ENCODE measurements around the gene PIBF1.

The PIBF1 gene

DNA sequence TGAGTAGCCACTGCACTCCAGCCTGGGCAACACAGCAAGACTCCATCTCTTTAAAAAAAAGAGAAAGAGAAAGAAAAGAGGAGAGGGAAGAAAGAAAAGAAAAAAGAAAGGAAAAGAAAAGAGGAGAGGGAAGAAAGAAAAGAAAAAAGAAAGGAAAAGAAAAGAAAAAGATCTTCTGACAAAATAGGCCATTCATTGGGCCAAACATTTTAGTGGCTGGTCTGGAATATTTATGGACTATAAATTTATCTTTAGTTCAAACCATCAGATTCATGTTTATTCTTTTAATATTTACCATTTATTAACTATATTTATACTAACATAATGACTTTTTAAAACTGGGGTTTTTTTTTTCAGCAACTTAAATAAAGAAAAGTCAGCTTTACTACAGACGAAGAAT lies 191.3 kb downstream of the PIBF1 start:
- in situ Hi-C loops (cut with HindIII; ENCODE audit: low pct_ligation_motif_present, low pct_unique_long_range_greater_than_20kb, low sequenced_read_pairs) = no loop called here

GRCh38 chr13:72983085-72983768 lies 201.3 kb downstream of the PIBF1 start:
- in situ Hi-C loops (cut with HindIII; ENCODE audit: low pct_ligation_motif_present, low pct_unique_long_range_greater_than_20kb, low sequenced_read_pairs) = no loop called here
- peak; percentile 57 for DNase-seq

More for the DNA sequence above, 191.3 kb downstream of the PIBF1 start:
- DNase-seq = no peak

DNA sequence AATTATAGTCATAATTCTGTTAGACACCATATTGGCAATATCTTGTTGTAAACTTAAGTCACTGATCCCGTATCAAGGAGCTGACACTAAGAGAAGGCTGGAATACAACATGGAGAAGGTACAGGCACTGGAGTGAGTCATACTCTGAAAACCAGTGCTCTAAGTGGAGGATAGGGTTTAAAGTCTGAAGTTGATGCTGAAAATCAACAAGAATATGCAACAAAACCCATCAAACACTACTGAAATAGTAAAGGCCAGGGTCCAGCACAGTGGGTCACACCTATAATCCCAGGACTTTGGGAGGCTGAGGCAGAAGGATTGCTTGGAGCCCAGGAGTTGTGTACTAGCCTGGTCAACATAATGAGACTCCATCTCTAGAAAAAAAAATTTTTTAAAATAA lies 203.7 kb downstream of the PIBF1 start:
- no peak for DNase-seq
- in situ Hi-C loops (cut with HindIII; ENCODE audit: low pct_ligation_motif_present, low pct_unique_long_range_greater_than_20kb, low sequenced_read_pairs) = no loop called here

DNA sequence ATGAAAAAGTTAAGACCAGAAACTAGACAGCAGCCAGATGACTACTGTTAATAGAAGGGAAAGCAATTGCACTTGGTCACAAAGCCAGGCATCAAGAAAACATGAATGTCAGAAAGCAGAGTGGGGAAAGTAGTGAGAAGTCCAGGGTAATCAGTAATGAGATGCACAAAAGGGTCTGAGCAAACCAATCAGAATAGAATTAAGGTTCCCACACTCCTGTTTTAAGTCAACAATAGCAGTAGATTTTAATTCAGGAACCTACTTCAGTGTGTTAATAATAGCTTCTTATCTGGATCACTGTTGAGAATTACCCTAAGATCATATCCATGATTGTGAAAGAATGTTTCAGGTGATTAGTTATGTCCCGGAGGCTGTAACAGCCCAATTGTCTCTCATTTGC lies 204.3 kb downstream of the PIBF1 start:
- DNase-seq = no peak
- in situ Hi-C loops (cut with HindIII; ENCODE audit: low pct_ligation_motif_present, low pct_unique_long_range_greater_than_20kb, low sequenced_read_pairs) = no loop called here

DNA sequence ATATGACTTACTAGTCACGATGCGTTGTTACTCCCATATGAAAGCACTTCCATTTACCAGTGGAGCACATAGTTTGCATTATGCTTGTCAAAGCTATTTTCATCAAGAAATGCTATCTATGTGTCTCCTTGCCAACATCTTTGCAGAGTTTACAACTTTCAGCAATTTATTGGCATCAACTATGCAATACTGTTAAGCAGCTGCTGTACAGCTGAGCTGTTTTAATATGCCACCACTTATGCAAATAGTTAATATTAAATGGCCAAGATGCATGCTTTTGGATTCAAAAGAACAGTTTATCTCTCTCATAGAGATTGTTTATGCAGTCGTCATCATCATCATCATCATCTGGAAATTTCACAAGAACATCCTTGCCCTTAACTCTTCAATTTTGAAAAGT lies 209.0 kb downstream of the PIBF1 start:
- in situ Hi-C loops (cut with HindIII; ENCODE audit: low pct_ligation_motif_present, low pct_unique_long_range_greater_than_20kb, low sequenced_read_pairs) = no loop called here
- no peak for DNase-seq

DNA sequence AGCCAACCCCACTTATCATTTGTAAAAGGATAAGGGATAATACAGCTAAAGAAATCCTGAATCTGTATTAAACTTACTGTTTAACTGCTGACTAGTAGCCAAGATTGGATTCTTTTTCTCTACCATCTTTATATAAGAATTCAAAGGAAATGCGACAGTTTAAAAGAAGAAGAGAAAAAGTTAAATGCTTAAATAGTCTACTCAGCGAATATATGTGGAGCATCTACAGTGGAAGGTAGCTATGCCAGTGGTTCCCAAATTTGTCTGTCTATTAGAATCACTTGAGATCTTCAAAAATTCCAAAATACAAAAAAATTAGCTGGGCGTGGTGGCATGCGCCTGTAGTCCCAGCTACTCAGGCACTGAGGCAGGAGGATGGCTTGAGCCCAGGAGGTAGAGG lies 216.1 kb downstream of the PIBF1 start:
- in situ Hi-C loops (cut with HindIII; ENCODE audit: low pct_ligation_motif_present, low pct_unique_long_range_greater_than_20kb, low sequenced_read_pairs) = no loop called here
- no peak for DNase-seq

DNA sequence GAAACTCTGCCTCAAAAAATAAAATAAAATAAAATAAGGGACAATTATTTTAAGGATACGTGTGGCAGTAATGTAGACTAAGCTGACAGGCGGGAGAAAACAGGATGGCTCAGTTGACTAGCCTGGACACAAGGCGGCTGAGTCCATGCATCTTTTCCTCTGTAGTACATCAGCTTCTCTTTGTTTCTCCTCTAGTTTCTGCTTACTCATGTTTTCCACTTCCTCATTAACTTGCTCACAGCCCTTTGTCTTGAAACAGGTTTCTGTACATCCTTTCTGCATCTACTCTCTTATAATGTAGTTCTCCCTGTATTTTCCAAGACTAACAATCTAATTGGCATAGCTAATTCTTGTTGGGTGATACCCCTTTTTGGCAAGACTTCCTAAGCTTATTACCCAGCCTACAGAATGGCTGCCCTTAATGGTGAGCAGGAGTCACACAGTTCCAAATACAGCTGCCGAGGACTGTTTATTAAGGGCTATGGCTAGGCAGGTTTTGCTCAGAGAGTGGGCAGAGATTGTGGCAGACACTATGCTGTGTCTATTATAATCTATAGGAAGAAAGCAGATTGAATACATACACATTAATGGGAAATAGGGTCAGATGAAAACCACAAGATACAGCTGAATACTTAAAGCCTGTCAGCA lies 218.2 kb downstream of the PIBF1 start:
- in situ Hi-C loops (cut with HindIII; ENCODE audit: low pct_ligation_motif_present, low pct_unique_long_range_greater_than_20kb, low sequenced_read_pairs) = no loop called here

GRCh38 chr13:73001971-73002370 lies 220.0 kb downstream of the PIBF1 start:
- in situ Hi-C loops (cut with HindIII; ENCODE audit: low pct_ligation_motif_present, low pct_unique_long_range_greater_than_20kb, low sequenced_read_pairs) = no loop called here
- no peak for DNase-seq

More for the DNA sequence above, 218.2 kb downstream of the PIBF1 start:
- DNase-seq = no peak

GRCh38 chr13:73011751-73012150 lies 229.8 kb downstream of the PIBF1 start:
- in situ Hi-C loops (cut with HindIII; ENCODE audit: low pct_ligation_motif_present, low pct_unique_long_range_greater_than_20kb, low sequenced_read_pairs) = no loop called here
- DNase-seq = no peak

DNA sequence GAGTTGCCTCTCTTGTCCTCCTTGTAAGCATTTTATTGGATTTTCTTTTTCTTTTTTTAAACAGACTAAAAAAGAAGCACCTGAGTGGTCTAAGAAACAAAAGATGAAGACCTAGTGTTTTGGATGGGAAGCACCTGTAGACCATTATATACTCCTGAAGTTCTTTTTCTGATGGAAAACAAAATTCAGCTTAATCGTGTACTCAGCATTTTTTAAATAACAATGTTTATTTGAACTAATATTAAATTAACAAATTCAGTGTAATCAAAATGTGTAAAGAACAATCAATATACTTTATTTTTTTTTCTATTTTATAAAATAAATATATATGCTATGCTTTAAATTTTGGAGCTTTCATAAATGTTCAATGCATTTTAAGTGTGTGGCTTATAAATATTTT lies 233.9 kb downstream of the PIBF1 start:
- DNase-seq = no peak
- in situ Hi-C loops (cut with HindIII; ENCODE audit: low pct_ligation_motif_present, low pct_unique_long_range_greater_than_20kb, low sequenced_read_pairs) = no loop called here

DNA sequence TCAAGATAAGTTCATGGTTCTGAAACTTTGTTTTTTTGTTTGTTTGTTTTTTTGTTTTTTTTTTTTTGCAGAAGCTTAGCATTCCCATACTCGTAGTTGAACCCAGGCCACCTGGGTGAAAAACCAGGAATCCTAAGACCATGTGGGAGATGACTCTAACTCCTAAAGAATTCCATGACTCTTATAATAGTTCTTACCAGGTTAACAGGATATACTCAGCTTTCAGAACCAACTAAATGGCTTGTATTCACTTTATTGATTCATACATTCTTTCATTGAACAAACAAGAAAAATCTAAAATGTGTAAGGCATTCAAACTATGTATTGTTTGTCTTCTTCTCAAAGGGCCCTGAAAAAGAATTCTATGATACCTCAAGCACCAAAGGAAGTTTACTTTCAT lies 236.4 kb downstream of the PIBF1 start:
- in situ Hi-C loops (cut with HindIII; ENCODE audit: low pct_ligation_motif_present, low pct_unique_long_range_greater_than_20kb, low sequenced_read_pairs) = no loop called here
- DNase-seq = no peak

- no peak for DNase-seq
- in situ Hi-C loops (cut with HindIII; ENCODE audit: low pct_ligation_motif_present, low pct_unique_long_range_greater_than_20kb, low sequenced_read_pairs) = no loop called here
Measured at GRCh38 chr13:73025217-73026012, 243.5 kb downstream of the PIBF1 start.

DNA sequence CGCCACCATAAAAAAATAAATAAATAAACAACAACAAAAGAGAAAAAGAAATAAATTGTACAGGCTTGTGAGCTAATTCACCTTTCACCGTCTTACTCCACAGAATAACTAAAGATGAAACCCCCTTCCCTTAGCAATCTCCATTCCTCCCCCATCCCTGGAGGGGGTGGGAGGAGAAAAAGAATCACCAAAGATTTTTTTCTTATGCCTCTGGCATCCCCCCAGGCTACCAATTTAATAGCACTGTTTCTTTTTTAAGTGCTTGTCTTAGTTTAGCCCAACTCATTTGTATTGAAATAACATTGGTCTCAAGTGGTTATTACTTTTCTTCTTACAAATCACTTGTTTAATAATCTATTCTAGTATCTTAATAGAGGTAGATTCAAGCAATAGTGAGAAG lies 253.0 kb downstream of the PIBF1 start:
- no peak for DNase-seq
- in situ Hi-C loops (cut with HindIII; ENCODE audit: low pct_ligation_motif_present, low pct_unique_long_range_greater_than_20kb, low sequenced_read_pairs) = no loop called here

GRCh38 chr13:73035660-73036059 lies 253.7 kb downstream of the PIBF1 start:
- DNase-seq = no peak
- in situ Hi-C loops (cut with HindIII; ENCODE audit: low pct_ligation_motif_present, low pct_unique_long_range_greater_than_20kb, low sequenced_read_pairs) = no loop called here

DNA sequence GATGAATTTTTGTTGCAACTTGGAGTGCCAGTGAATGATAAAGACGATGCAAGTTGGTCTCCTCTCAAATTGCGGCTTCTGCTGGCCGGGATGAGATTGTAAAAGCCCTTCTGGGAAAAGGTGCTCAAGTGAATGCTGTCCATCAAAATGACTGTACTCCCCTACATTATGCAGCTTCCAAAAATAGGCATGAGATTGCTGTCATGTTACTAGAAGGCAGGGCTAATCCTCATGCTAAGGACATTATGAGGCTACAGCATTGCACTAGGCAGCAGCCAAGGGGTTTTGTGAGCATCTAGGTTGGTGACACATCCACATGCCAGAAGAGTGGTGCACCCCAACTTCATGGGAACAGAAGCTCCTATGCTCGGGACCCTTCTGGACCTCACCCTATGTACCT lies 254.6 kb downstream of the PIBF1 start:
- in situ Hi-C loops (cut with HindIII; ENCODE audit: low pct_ligation_motif_present, low pct_unique_long_range_greater_than_20kb, low sequenced_read_pairs) = no loop called here
- DNase-seq = no peak

DNA sequence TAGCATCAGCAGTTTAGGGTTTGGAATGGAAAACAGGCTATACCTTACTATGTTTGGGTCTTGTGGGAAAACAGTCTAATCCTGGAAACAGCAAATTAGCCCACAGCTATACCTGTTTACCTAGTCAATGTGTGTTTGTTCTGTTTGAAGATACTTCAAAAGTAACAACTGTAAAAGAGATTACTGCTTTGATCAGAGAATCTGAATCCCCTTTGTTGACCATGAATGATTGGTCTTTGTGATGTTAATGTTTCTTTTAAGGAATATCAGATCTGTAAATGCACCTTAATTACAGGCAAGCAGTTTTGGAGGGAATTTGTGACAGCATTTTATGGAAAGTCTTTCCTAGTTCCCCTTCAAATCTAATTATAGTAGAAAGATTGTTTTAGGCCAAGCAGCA lies 256.1 kb downstream of the PIBF1 start:
- in situ Hi-C loops (cut with HindIII; ENCODE audit: low pct_ligation_motif_present, low pct_unique_long_range_greater_than_20kb, low sequenced_read_pairs) = no loop called here
- no peak for DNase-seq

DNA sequence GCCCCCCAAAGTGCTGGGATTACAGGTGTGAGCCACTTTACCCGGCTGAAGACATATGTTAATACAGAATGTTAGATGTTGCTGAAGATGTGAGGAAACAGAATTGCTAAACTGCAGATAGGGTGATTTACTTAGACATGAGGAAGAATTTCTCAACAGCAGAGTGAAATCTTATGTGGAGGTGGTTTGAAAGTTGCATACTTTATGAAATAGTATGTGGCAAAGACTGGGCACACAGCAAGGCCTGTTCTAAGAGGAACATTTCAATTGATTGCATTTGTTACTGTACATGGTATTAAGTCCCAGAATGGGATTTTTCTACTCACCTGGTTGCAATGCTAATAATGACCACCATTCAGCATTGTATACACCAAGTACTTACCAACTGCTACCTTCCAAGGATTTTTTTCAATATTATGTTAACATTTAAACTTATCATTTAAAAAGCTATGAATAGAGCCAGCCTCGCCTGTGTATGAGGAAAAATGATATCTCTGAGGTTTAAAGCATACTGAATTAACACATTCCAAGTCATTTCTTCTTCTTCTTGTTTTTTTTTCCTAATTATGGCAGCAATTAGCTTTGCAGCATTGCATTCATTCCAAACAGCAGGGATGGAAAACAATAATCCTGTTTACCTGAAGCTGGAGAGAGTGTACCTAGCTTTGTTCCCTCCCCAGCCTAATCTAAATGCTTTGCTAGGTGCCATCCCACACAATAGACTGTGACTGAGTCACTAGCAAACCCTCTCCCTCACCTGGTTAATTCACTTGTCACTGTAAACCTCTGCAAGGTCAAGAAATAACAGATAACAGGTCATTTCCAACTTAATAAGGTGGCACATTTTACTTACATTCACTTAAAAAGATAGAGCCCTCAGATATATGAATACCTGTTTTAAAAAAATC lies 257.5 kb downstream of the PIBF1 start:
- no peak for DNase-seq
- in situ Hi-C loops (cut with HindIII; ENCODE audit: low pct_ligation_motif_present, low pct_unique_long_range_greater_than_20kb, low sequenced_read_pairs) = no loop called here

DNA sequence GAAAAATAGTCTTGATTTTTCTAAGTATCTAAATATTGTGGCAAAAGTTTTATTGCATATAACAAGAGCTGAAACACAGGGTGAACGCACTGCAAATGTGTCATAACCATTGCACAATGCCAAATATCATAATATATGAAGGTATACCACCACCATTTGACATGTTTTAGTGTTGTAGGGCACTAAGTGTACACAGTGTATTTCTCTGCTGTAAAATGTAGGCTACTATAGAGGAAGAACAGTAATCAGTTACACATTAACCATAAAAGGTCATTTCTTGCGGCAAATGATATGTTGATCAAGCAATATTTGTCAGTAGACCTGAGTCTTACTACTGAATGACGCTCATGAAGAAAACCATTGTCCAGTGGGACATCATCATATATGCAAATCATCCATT lies 258.6 kb downstream of the PIBF1 start:
- DNase-seq = no peak
- in situ Hi-C loops (cut with HindIII; ENCODE audit: low pct_ligation_motif_present, low pct_unique_long_range_greater_than_20kb, low sequenced_read_pairs) = no loop called here

Measured in ACHN (cell line).